ENCODE results near the gene ODF2.
"Not testable (repeated sequence)": the region's sequence is repeated elsewhere in the genome, so short reads cannot be mapped to it uniquely, and the experiment has no call there.

The ODF2 gene

GRCh38 chr9:128455849-128456612, at the start of gene ODF2:
ODF2 (plus strand) TSS chr9:128456006; CDS start chr9:128456092, 86 bp downstream.
- DNase-seq (ENCODE audit: low read depth in 2 of 2) = peak; percentile 96 to 98

- no peak for DNase-seq (ENCODE audit: low read depth in 2 of 2)
These were observed 48.9 kb upstream of the ODF2 start for GRCh38 chr9:128406848-128407391.

- DNase-seq (ENCODE audit: low read depth in 2 of 2) = no peak
These were observed 46.8 kb upstream of the ODF2 start for GRCh38 chr9:128408963-128409431.

- DNase-seq (ENCODE audit: low read depth in 2 of 2) = no peak
These were observed 46.4 kb upstream of the ODF2 start for GRCh38 chr9:128409450-128409849.

GRCh38 chr9:128409978-128410377, 45.8 kb upstream of the ODF2 start:
- no peak for DNase-seq (ENCODE audit: low read depth in 2 of 2)

GRCh38 chr9:128411364-128412119, 44.3 kb upstream of the ODF2 start:
- DNase-seq (ENCODE audit: low read depth in 2 of 2) = no peak

GRCh38 chr9:128412120-128412790, 43.6 kb upstream of the ODF2 start:
- peak; percentile 10 to 38 for DNase-seq (ENCODE audit: low read depth in 2 of 2)

- DNase-seq (ENCODE audit: low read depth in 2 of 2) = not testable (repeated sequence)
These were observed 42.1 kb upstream of the ODF2 start for GRCh38 chr9:128413728-128414127.

GRCh38 chr9:128414461-128414860, 41.3 kb upstream of the ODF2 start:
- DNase-seq (ENCODE audit: low read depth in 2 of 2) = no peak

GRCh38 chr9:128415281-128415680, 40.5 kb upstream of the ODF2 start:
- DNase-seq (ENCODE audit: low read depth in 2 of 2) = no peak

- DNase-seq (ENCODE audit: low read depth in 2 of 2) = no peak
These were observed 39.8 kb upstream of the ODF2 start for GRCh38 chr9:128416014-128416413.

- no peak for DNase-seq (ENCODE audit: low read depth in 2 of 2)
These were observed 39.3 kb upstream of the ODF2 start for GRCh38 chr9:128416432-128417019.

- no peak for DNase-seq (ENCODE audit: low read depth in 2 of 2)
These were observed 36.5 kb upstream of the ODF2 start for GRCh38 chr9:128419061-128419925.

GRCh38 chr9:128420060-128420650, 35.7 kb upstream of the ODF2 start:
- DNase-seq (ENCODE audit: low read depth in 2 of 2) = peak; percentile 23 to 64

- peak; percentile 15 to 31 for DNase-seq (ENCODE audit: low read depth in 2 of 2)
These were observed 34.9 kb upstream of the ODF2 start, which contains the start of gene CERCAM for GRCh38 chr9:128420651-128421481. CERCAM (plus strand) TSS chr9:128420857; CDS start chr9:128420878, 21 bp downstream.

- no peak for DNase-seq (ENCODE audit: low read depth in 2 of 2)
These were observed 34.3 kb upstream of the ODF2 start for GRCh38 chr9:128421482-128421996.

- not testable (repeated sequence) for DNase-seq (ENCODE audit: low read depth in 2 of 2)
These were observed 33.6 kb upstream of the ODF2 start for GRCh38 chr9:128422022-128422782.

GRCh38 chr9:128422783-128423150, 33.0 kb upstream of the ODF2 start:
- no peak for DNase-seq (ENCODE audit: low read depth in 2 of 2)
